Lower leg skin (tissue), 3 donors: ENCODE data around the gene ATP8B4.

Source experiments
- POLR2A ChIP-seq, 2 donors: fragments of 450-650 bp; IDR thresholded peaks; one replicate each; pipeline ENCODE4 v1.6.1; 2016 to 2017; ENCODE audit warnings: antibody characterized with exemption in 2 of 2, mild to moderate bottlenecking in 1 of 2, moderate library complexity in 1 of 2
- TF ChIP-seq, protein P1 (sequence below), 3 donors: fragments of 450-650 bp; IDR thresholded peaks; one replicate each; pipeline ENCODE4 v1.5.1; 2016; ENCODE audit warnings: antibody characterized with exemption in 3 of 3, mild to moderate bottlenecking in 3 of 3, moderate library complexity in 2 of 3

DNA sequence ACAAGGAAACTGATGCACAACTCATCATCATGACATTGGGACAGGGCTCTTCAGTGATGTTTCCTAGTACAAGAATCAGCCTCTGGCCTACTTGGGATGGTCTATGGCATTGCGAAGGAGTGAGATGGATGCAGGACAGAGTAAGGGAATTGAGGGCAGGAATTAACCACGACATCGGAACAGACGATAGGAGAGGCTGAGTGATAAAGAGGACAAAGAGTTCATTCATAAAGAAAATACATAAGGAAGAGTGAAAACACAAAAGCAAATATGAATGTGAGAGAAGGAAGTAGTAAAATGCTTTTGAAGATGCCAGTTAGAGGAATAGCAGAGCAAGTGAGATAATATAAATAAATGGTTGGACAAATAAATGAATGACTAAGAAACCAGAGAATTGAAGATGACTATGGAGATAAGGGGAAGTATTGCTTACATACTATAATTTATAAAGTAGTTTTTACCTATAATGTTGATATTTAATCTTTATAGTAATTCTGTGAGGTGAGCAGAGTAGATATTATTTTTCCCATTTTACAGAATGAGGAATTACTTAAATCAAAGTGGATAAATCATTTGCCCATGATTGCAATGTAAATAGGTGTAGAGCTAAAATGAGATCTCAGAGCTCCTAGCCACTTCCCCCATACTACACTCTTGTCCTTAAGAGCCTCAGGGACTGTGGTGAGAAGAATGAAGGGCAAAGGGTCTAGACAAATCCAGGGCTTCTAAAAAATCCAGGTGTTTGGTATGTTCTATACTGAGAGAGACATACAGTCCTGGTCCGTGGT is 294.9 kb downstream of the ATP8B4 start:
- TF ChIP-seq, protein P1, sequence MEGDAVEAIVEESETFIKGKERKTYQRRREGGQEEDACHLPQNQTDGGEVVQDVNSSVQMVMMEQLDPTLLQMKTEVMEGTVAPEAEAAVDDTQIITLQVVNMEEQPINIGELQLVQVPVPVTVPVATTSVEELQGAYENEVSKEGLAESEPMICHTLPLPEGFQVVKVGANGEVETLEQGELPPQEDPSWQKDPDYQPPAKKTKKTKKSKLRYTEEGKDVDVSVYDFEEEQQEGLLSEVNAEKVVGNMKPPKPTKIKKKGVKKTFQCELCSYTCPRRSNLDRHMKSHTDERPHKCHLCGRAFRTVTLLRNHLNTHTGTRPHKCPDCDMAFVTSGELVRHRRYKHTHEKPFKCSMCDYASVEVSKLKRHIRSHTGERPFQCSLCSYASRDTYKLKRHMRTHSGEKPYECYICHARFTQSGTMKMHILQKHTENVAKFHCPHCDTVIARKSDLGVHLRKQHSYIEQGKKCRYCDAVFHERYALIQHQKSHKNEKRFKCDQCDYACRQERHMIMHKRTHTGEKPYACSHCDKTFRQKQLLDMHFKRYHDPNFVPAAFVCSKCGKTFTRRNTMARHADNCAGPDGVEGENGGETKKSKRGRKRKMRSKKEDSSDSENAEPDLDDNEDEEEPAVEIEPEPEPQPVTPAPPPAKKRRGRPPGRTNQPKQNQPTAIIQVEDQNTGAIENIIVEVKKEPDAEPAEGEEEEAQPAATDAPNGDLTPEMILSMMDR (IDR thresholded peaks at IDR 0.05) = no peak
- TF ChIP-seq POLR2A (IDR thresholded peaks at IDR 0.05) = no peak
